Activated naive CD8-positive, alpha-beta T cell treated with anti-CD3 and anti-CD28 coated beads, Interleukin-2, amount 50 U/mL, for 24 hours (primary cell): ENCODE results near the gene SEMA3C.
A peak's percentile ranks its signal among the peaks of the same experiment; 100 is the strongest.

Experiments
- ATAC-seq: fragments of 150-1000 bp; cut with Tn5 transposase; one replicate; pipeline ENCODE4 v1.10.0; 2021
- DNase-seq: peaks from one replicate; pipeline ENCODE4 v3.0.0; 2021
- H3K27ac Mint-ChIP-seq: one replicate; pipeline ENCODE4 v1.8.0; 2021; ENCODE audit warnings: mild to moderate bottlenecking, mixed read lengths
- H3K27me3 Mint-ChIP-seq: one replicate; pipeline ENCODE4 v1.8.0; 2021; ENCODE audit warnings: mixed read lengths
- H3K36me3 Mint-ChIP-seq: one replicate; pipeline ENCODE4 v1.8.0; 2021; ENCODE audit warnings: low read depth, mixed read lengths
- H3K4me1 Mint-ChIP-seq: one replicate; pipeline ENCODE4 v1.8.0; 2021; ENCODE audit warnings: mixed read lengths
- H3K4me3 Mint-ChIP-seq: one replicate; pipeline ENCODE4 v1.8.0; 2021; ENCODE audit warnings: mild to moderate bottlenecking, moderate library complexity, mixed read lengths
- H3K9me3 Mint-ChIP-seq: one replicate; pipeline ENCODE4 v1.8.0; 2021; ENCODE audit warnings: mixed read lengths

The SEMA3C gene

GRCh38 chr7:80883154-80884025 lies 35.5 kb downstream of the SEMA3C start:
- no peak for DNase-seq
- Mint-ChIP-seq H3K36me3 (no peaks in the 10 kb centered on the region), H3K9me3 (no peaks in the 10 kb centered on the region), H3K4me1 (peaks cover 3% of the 10 kb centered on the region), H3K27ac (no peak overlapping the region), H3K4me3 (no peak overlapping the region), H3K27me3 (no peaks in the 10 kb centered on the region)
- ATAC-seq: peak; percentile 54

GRCh38 chr7:80882213-80882801 lies 36.5 kb downstream of the SEMA3C start:
- Mint-ChIP-seq H3K27ac (no peak overlapping the region), H3K9me3 (no peaks in the 10 kb centered on the region), H3K27me3 (no peaks in the 10 kb centered on the region), H3K4me1 (peaks cover 3% of the 10 kb centered on the region), H3K36me3 (no peaks in the 10 kb centered on the region), H3K4me3 (no peak overlapping the region)
- DNase-seq: no peak
- no peak for ATAC-seq

GRCh38 chr7:80881351-80881900 lies 37.4 kb downstream of the SEMA3C start:
- Mint-ChIP-seq H3K27me3 (no peaks in the 10 kb centered on the region), H3K27ac (no peak overlapping the region), H3K4me1 (peaks cover 3% of the 10 kb centered on the region), H3K4me3 (no peak overlapping the region), H3K36me3 (no peaks in the 10 kb centered on the region), H3K9me3 (no peaks in the 10 kb centered on the region)
- ATAC-seq (no peak), DNase-seq (no peak)

- no peaks in the 10 kb centered on the region for H3K36me3 Mint-ChIP-seq
- H3K4me3 Mint-ChIP-seq: no peak overlapping the region
- H3K27me3 Mint-ChIP-seq: no peaks in the 10 kb centered on the region
- DNase-seq (no peak), ATAC-seq (no peak)
- H3K27ac Mint-ChIP-seq: no peak overlapping the region
- no peaks in the 10 kb centered on the region for H3K9me3 Mint-ChIP-seq
- peaks cover 3% of the 10 kb centered on the region for H3K4me1 Mint-ChIP-seq
These were observed 39.0 kb downstream of the SEMA3C start for GRCh38 chr7:80879849-80880248.

GRCh38 chr7:80876894-80877414 lies 41.9 kb downstream of the SEMA3C start:
- no peaks in the 10 kb centered on the region for H3K9me3 Mint-ChIP-seq
- H3K4me1 Mint-ChIP-seq: no peaks in the 10 kb centered on the region
- no peaks in the 10 kb centered on the region for H3K36me3 Mint-ChIP-seq
- ATAC-seq: no peak
- DNase-seq: no peak
- no peak overlapping the region for H3K4me3 Mint-ChIP-seq
- no peaks in the 10 kb centered on the region for H3K27me3 Mint-ChIP-seq
- H3K27ac Mint-ChIP-seq: no peak overlapping the region

- H3K4me1 Mint-ChIP-seq: no peaks in the 10 kb centered on the region
- no peaks in the 10 kb centered on the region for H3K9me3 Mint-ChIP-seq
- no peak for ATAC-seq
- H3K27ac Mint-ChIP-seq: no peak overlapping the region
- H3K36me3 Mint-ChIP-seq: no peaks in the 10 kb centered on the region
- H3K4me3 Mint-ChIP-seq: no peak overlapping the region
- DNase-seq: no peak
- no peaks in the 10 kb centered on the region for H3K27me3 Mint-ChIP-seq
These were observed 43.2 kb downstream of the SEMA3C start for GRCh38 chr7:80875537-80876120.

GRCh38 chr7:80873140-80873539 lies 45.7 kb downstream of the SEMA3C start:
- ATAC-seq: no peak
- no peaks in the 10 kb centered on the region for H3K9me3 Mint-ChIP-seq

GRCh38 chr7:80871228-80871627 lies 47.6 kb downstream of the SEMA3C start:
- Mint-ChIP-seq H3K4me3 (no peak overlapping the region), H3K27me3 (no peaks in the 10 kb centered on the region), H3K4me1 (no peaks in the 10 kb centered on the region), H3K9me3 (no peaks in the 10 kb centered on the region), H3K36me3 (no peaks in the 10 kb centered on the region), H3K27ac (no peak overlapping the region)
- no peak for ATAC-seq
- DNase-seq: no peak

More at GRCh38 chr7:80873140-80873539, 45.7 kb downstream of the SEMA3C start:
- Mint-ChIP-seq H3K4me3 (no peak overlapping the region), H3K27me3 (no peaks in the 10 kb centered on the region), H3K27ac (no peak overlapping the region), H3K36me3 (no peaks in the 10 kb centered on the region), H3K4me1 (no peaks in the 10 kb centered on the region)
- no peak for DNase-seq

- Mint-ChIP-seq H3K27me3 (no peaks in the 10 kb centered on the region), H3K36me3 (no peaks in the 10 kb centered on the region), H3K27ac (no peak overlapping the region), H3K4me1 (no peaks in the 10 kb centered on the region), H3K4me3 (no peak overlapping the region), H3K9me3 (no peaks in the 10 kb centered on the region)
- ATAC-seq: no peak
- no peak for DNase-seq
These were observed 48.0 kb downstream of the SEMA3C start for GRCh38 chr7:80870813-80871212.

- H3K4me1 Mint-ChIP-seq: no peaks in the 10 kb centered on the region
- no peaks in the 10 kb centered on the region for H3K36me3 Mint-ChIP-seq
- DNase-seq: no peak
These were observed 48.8 kb downstream of the SEMA3C start for GRCh38 chr7:80869821-80870751.

GRCh38 chr7:80869106-80869784 lies 49.6 kb downstream of the SEMA3C start:
- Mint-ChIP-seq H3K36me3 (no peaks in the 10 kb centered on the region), H3K27ac (no peak overlapping the region), H3K4me3 (no peak overlapping the region), H3K4me1 (no peaks in the 10 kb centered on the region), H3K27me3 (no peaks in the 10 kb centered on the region), H3K9me3 (no peaks in the 10 kb centered on the region)
- ATAC-seq: no peak
- DNase-seq: no peak

More at GRCh38 chr7:80869821-80870751, 48.8 kb downstream of the SEMA3C start:
- ATAC-seq: no peak
- H3K9me3 Mint-ChIP-seq: no peaks in the 10 kb centered on the region
- no peaks in the 10 kb centered on the region for H3K27me3 Mint-ChIP-seq
- H3K4me3 Mint-ChIP-seq: no peak overlapping the region
- H3K27ac Mint-ChIP-seq: no peak overlapping the region

- Mint-ChIP-seq H3K4me1 (no peaks in the 10 kb centered on the region), H3K9me3 (no peaks in the 10 kb centered on the region), H3K27me3 (no peaks in the 10 kb centered on the region), H3K36me3 (no peaks in the 10 kb centered on the region), H3K4me3 (no peak overlapping the region), H3K27ac (no peak overlapping the region)
- DNase-seq (no peak), ATAC-seq (no peak)
These were observed 50.3 kb downstream of the SEMA3C start for GRCh38 chr7:80868566-80868965.

- H3K4me3 Mint-ChIP-seq: no peak overlapping the region
These were observed 58.3 kb downstream of the SEMA3C start for GRCh38 chr7:80860554-80860953.

More at GRCh38 chr7:80860554-80860953, 58.3 kb downstream of the SEMA3C start:
- Mint-ChIP-seq H3K36me3 (no peaks in the 10 kb centered on the region), H3K27ac (no peak overlapping the region), H3K27me3 (no peaks in the 10 kb centered on the region), H3K4me1 (no peaks in the 10 kb centered on the region), H3K9me3 (peaks cover 12% of the 10 kb centered on the region)
- no peak for ATAC-seq
- no peak for DNase-seq
